ENCODE measurements around the gene DNAJB12. TPM values are rescaled to one million over a fixed set of nuclear protein-coding genes. Genes with fewer than 3 reads are reported as not detected.
"Not testable (repeated sequence)": the region's sequence is repeated elsewhere in the genome, so short reads cannot be mapped to it uniquely, and the experiment has no call there.

Gene DNAJB12
- total RNA-seq, 1 donor from 2014 or later = 39.0 TPM

GRCh38 chr10:72329290-72330068 lies 25.2 kb downstream of the DNAJB12 start:
- no peak for DNase-seq
- no peak for TF ChIP-seq CTCF (IDR thresholded peaks at IDR 0.05)
- peaks cover 83% of the 10 kb centered on the region for H3K4me1 Mint-ChIP-seq
- intact Hi-C loops (cut with micrococcal nuclease) = loop anchor here (10.0 kb wide), 1 partner anchor 565 kb away; no protein-coding TSS in a partner anchor
- H3K27ac Mint-ChIP-seq = peak overlapping the region; percentile 63
- POLR2A ChIA-PET = interaction anchor here (0.6 to 35.9 kb wide), 10 partner anchors 10 to 526 kb away, joined by 3 to 1996 read pairs (median 6); partner anchors contain the start of gene DDIT4
- H3K27me3 Mint-ChIP-seq = no peaks in the 10 kb centered on the region
- ATAC-seq (ENCODE audit: low read depth) = no peak
- no peaks in the 10 kb centered on the region for H3K9me3 Mint-ChIP-seq
- peak overlapping the region; percentile 35 for H3K4me3 Mint-ChIP-seq
- peaks cover 6% of the 10 kb centered on the region for H3K36me3 Mint-ChIP-seq (ENCODE audit: low read depth)
- CTCF ChIA-PET = interaction anchor here (1.0 to 1.8 kb wide), 4 partner anchors 8 to 281 kb away, joined by 3 to 7 read pairs (median 4); no protein-coding TSS in a partner anchor

DNA sequence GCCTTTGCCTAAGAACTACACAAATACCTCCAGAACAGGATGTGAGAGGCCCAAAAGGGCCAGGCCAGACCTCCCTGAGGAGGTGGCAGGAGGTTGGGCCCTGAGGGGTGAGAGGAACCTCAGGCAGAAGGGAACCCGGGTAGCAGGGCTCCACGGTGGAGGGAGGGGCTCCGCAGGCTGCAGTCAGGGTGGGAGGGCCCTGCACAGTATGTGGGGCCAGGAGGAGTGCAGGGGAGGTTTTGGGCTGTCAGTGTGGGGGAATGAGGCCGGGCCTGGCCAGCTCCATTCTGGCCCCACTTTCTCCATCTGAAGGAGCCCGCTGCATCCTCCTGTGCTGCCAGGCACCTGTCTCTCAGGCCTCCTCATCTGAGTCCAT lies 25.9 kb downstream of the DNAJB12 start:
- no peak for TF ChIP-seq CTCF (IDR thresholded peaks at IDR 0.05)
- ChIA-PET POLR2A (interaction anchor here (0.9 to 35.9 kb wide), 7 partner anchors 9 to 246 kb away, joined by 3 to 1996 read pairs (median 18); partner anchors contain the start of genes DDIT4 and SPOCK2), CTCF (interaction anchor here (1.0 to 3.3 kb wide), 7 partner anchors 11 to 280 kb away, joined by 3 to 11 read pairs (median 3); no protein-coding TSS in a partner anchor)
- no peaks in the 10 kb centered on the region for H3K9me3 Mint-ChIP-seq
- H3K4me3 Mint-ChIP-seq = peak overlapping the region; percentile 24
- peaks cover 1% of the 10 kb centered on the region for H3K36me3 Mint-ChIP-seq (ENCODE audit: low read depth)
- DNase-seq (no peak), ATAC-seq (ENCODE audit: low read depth) (peak; percentile 6)
- H3K4me1 Mint-ChIP-seq = peaks cover 83% of the 10 kb centered on the region
- intact Hi-C loops (cut with micrococcal nuclease) = no loop called here
- H3K27me3 Mint-ChIP-seq = no peaks in the 10 kb centered on the region
- peak overlapping the region; percentile 71 for H3K27ac Mint-ChIP-seq

DNA sequence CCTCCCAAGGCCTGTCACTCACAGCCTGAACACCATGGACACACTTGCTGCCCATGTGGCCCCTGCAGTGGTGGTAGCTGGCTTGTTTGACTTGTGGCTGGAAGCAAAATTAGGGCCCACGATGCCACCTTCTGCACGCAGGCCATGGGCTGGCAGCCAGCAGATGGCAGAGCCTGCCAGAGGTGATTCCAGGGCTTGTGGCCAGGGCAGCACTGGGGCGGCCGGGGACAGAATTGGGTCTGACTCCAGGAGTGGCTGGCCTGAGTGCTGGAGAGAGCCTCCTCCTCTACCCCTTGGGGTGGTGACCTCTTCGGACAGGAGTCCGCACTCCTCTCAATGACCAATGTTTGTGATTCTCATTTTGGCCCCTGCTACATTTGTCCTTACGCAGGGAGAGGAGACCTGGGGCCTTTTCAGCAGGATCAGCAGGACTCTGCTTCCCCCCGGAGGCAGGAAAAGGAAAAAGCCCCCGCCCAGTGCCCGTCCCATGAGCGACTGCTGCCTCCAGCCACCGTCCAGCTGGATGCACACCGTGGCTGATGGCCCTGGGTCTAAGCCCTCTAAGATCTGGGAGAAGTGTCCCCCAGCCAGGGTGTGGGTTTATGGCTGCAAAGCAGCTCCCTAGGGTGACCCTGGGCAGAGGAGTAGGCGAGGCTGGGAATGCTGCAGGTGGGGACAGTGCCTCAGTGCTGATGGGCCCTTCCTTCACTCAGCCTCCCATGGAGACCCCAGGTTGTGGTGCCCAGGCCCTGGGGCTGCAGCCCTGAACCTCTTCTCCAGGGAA lies 26.5 kb downstream of the DNAJB12 start:
- Mint-ChIP-seq H3K36me3 (ENCODE audit: low read depth) (no peaks in the 10 kb centered on the region), H3K4me3 (peak overlapping the region; percentile 24), H3K27ac (peak overlapping the region; percentile 71), H3K9me3 (no peaks in the 10 kb centered on the region), H3K4me1 (peaks cover 83% of the 10 kb centered on the region), H3K27me3 (no peaks in the 10 kb centered on the region)
- ATAC-seq (ENCODE audit: low read depth) (no peak), DNase-seq (no peak)
- intact Hi-C loops (cut with micrococcal nuclease) = no loop called here
- ChIA-PET CTCF (interaction anchor here (1.1 to 3.3 kb wide), 12 partner anchors 8 to 280 kb away, joined by 3 to 11 read pairs (median 3); no protein-coding TSS in a partner anchor), POLR2A (interaction anchor here (0.6 to 35.9 kb wide), 10 partner anchors 7 to 509 kb away, joined by 3 to 1996 read pairs (median 10); partner anchors contain the start of genes ANAPC16, DDIT4 and SPOCK2)
- no peak for TF ChIP-seq CTCF (IDR thresholded peaks at IDR 0.05)

DNA sequence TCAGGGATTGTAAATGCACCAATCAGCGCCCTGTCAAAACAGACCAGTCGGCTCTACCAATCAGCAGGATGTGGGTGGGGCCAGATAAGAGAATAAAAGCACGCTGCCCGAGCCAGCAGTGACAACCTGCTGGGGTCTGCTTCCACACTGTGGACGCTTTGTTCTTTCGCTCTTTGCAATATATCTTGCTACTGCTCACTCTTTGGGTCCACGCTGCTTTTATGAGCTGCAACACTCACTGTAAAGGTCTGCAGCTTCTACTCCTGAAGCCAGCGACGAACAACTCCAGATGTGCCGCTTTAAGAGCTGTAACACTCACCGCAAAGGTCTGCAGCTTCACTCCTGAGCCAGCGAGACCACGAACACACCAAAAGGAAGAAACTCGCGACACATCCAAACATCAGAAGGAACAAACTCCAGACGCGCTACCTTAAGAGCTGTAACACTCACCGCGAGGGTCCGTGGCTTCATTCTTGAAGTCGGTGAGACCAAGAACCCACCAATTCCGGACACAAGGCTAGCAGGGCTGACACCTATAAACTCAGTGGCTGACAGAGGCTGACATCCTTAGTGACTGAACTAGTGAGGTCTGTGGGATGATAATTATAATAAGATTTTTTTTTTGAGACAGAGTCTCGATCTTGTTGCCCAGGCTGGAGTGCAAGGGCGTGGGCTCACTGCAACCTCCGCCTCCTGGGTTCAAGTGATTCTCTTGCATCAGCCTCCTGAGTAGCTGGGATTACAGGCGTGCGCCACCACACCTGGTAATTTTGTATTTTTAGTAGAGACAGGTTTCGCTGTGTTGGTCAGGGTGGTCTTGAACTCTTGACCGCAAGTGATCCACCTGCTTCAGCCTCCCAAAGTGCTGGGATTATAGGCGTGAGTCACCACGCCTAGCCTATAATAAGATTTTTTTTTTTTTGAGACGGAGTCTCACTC lies 27.8 kb downstream of the DNAJB12 start:
- POLR2A ChIA-PET = interaction anchor here (0.6 to 35.9 kb wide), 12 partner anchors 7 to 160 kb away, joined by 3 to 1996 read pairs (median 6); partner anchors contain the start of gene DDIT4
- H3K9me3 Mint-ChIP-seq; H3K36me3 Mint-ChIP-seq (ENCODE audit: low read depth); intact Hi-C loops (cut with micrococcal nuclease); DNase-seq; H3K27me3 Mint-ChIP-seq; ATAC-seq (ENCODE audit: low read depth): not testable (repeated sequence)
- H3K27ac Mint-ChIP-seq = peak overlapping the region; percentile 90
- peak overlapping the region; percentile 88 for H3K4me3 Mint-ChIP-seq
- CTCF ChIA-PET = interaction anchor here (0.6 to 3.3 kb wide), 10 partner anchors 7 to 200 kb away, joined by 3 to 11 read pairs (median 4); no protein-coding TSS in a partner anchor
- H3K4me1 Mint-ChIP-seq = peaks cover 83% of the 10 kb centered on the region

DNA sequence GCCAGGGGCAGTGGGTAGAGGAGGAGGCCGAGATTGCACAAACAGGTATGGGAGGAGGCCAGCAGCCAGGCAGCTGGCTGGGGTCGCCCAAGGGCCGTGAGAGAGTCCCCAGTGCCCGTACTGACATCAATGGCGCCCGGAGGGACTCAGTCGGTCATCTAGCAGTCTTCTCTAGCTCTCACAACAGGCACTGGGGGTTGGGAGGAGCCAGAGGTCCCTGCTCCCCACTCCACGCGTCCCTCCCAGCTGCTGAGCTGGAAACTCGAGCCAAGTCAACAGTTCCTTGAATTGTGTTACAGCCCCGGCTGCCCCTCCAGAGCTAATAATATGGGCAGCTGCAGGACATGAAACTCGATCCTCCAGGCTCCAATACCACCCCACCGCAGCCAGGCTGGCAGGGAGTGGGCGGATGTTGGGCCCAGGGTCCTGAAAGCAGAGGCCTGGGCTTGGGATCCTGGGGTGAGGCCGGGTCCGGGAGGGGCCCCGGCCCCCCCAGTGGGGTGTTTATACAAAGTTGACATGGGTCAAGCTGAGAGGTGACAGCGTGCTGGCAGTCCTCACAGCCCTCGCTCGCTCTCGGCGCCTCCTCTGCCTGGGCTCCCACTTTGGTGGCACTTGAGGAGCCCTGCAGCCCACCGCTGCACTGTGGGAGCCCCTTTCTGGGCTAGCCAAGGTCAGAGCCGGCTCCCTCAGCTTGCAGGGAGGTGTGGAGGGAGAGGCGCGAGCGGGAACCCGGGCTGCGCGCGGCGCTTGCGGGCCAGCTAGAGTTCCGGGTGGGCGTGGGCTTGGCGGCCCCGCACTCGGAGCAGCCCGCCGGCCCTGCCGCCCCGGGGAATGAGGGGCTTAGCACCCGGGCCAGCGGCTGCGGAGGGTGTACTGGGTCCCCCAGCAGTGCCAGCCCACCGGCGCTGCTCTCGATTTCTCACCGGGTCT lies 29.2 kb downstream of the DNAJB12 start:
- H3K27me3 Mint-ChIP-seq; H3K36me3 Mint-ChIP-seq (ENCODE audit: low read depth); H3K9me3 Mint-ChIP-seq; intact Hi-C loops (cut with micrococcal nuclease); H3K4me3 Mint-ChIP-seq; ATAC-seq (ENCODE audit: low read depth); DNase-seq: not testable (repeated sequence)
- ChIA-PET CTCF (interaction anchor here (1.8 to 3.3 kb wide), 2 partner anchors 102 to 106 kb away, joined by 4 to 11 read pairs; no protein-coding TSS in a partner anchor), POLR2A (interaction anchor here (0.6 to 35.9 kb wide), 9 partner anchors 6 to 158 kb away, joined by 4 to 1996 read pairs (median 11); partner anchors contain the start of gene DDIT4)
- Mint-ChIP-seq H3K27ac (peak overlapping the region; percentile 46), H3K4me1 (peaks cover 83% of the 10 kb centered on the region)

Measured in activated B cell treated with CpG ODN at 0.5 μM for 24 hours (primary cell).